ENCODE results near the gene NUDT6. TPM values are rescaled to one million over a fixed set of nuclear protein-coding genes. Genes with fewer than 3 reads are reported as not detected.

NUDT6 gene, protein sequence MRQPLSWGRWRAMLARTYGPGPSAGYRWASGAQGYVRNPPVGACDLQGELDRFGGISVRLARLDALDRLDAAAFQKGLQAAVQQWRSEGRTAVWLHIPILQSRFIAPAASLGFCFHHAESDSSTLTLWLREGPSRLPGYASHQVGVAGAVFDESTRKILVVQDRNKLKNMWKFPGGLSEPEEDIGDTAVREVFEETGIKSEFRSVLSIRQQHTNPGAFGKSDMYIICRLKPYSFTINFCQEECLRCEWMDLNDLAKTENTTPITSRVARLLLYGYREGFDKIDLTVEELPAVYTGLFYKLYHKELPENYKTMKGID
- polyA plus RNA-seq (2011; rRNA removed) (5.1 and 5.9 TPM in 2 replicates), polyA minus RNA-seq (2011; rRNA and poly(A)+ RNA removed) (2.1 and 3.7 TPM in 2 replicates)

DNA sequence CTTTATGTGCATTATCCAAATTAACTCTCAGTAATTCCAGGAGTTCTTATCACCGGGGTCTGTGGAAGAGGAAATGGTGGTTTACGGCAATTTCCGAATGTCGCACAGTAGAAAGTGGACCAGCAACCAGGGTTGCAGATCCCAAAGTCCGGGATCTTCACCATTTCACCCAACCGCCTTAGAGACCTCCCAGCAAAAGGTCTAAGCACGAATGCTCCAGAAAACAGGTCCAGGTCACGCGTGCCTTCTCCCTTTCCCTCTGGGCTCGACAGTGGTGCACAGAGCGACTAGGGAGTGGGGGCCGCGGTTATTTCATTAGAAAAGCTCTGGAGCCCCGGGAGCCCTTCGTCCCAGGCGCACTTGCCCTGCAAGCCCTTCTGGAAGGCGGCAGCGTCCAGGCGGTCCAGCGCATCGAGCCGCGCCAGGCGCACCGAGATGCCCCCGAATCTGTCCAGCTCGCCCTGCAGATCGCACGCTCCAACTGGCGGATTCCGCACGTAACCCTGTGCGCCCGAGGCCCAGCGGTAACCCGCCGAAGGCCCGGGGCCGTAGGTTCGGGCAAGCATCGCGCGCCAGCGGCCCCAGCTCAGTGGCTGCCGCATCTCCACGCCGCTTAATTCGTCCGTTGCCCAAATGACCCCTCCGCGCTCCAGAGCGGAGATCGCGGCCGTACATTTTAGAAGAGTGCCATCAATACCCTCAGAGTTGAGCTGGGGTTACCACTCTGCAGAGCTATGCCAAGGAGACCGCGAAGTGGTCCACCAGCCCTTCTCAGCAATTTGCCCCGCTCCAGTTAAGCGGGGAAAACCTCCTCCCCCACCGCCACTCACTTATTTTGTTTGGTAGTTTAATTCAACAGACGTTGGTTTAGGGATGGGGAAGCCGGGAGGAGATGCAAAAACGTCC, at the start of gene NUDT6:
TSS of gene NUDT6 (minus strand) at position 627 of the 906 bp plus-strand sequence. CDS start at position 602, 25 bp downstream.
- Histone ChIP-seq H3K9me3 (ENCODE audit: control insufficient read depth, insufficient read depth, low read length) (no peaks in the 10 kb centered on the region; the same call in 1 of the 2 replicates), H3K27ac (ENCODE audit: low read depth, low read length) (peak within 1 kb of the TSS; percentile 68), H3K27me3 (ENCODE audit: control insufficient read depth, insufficient read depth, low read length) (no peaks in the 10 kb centered on the region), H3K4me3 (ENCODE audit: low read depth, low read length) (peak within 1 kb of the TSS; percentile 89)
- ChIA-PET POLR2A (interaction anchor here (1.1 to 1.6 kb wide), 4 partner anchors 94 to 190 kb away, joined by 4 to 7 read pairs (median 5); partner anchors contain the start of gene BBS12), CTCF (interaction anchor here (0.8 to 4.9 kb wide), 8 partner anchors 8 to 320 kb away, joined by 3 to 26 read pairs (median 8); partner anchors contain the start of gene BBS12)
- peak; percentile 6 for DNase-seq (ENCODE audit: low read depth, low spot score)
- TF ChIP-seq, protein P1, sequence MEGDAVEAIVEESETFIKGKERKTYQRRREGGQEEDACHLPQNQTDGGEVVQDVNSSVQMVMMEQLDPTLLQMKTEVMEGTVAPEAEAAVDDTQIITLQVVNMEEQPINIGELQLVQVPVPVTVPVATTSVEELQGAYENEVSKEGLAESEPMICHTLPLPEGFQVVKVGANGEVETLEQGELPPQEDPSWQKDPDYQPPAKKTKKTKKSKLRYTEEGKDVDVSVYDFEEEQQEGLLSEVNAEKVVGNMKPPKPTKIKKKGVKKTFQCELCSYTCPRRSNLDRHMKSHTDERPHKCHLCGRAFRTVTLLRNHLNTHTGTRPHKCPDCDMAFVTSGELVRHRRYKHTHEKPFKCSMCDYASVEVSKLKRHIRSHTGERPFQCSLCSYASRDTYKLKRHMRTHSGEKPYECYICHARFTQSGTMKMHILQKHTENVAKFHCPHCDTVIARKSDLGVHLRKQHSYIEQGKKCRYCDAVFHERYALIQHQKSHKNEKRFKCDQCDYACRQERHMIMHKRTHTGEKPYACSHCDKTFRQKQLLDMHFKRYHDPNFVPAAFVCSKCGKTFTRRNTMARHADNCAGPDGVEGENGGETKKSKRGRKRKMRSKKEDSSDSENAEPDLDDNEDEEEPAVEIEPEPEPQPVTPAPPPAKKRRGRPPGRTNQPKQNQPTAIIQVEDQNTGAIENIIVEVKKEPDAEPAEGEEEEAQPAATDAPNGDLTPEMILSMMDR (IDR thresholded peaks at IDR 0.05; ENCODE audit: low read depth, low read length): no peak

DNA sequence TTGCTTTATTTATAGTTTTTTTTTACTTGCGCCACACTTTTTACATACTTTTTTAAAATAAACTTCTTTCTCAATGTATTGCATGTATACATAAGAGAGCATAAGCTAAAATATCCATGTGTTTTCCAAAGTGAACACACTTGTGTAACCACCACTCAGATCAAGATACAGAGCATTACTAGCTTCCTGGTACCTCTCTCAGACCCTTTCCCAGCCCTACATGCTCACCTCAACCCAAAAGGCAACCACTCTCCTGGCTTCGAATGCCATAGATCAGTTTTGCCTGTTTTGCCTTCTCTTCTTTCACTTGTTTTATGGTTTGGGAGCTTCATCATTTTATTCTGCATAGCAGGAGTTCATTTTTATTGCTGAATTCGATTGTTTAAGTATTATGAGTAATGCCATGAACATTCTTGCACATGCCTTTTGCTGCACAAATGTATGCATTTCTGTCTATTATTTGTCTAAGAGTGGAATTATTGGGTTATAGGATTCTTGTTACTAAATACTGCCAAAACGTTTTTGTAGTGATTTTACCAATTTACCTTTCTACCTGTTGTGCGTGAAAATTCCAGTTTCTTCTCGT, 45.9 kb upstream of the NUDT6 start:
- H3K27ac ChIP-seq (ENCODE audit: low read depth, low read length): no peak overlapping the region

DNA sequence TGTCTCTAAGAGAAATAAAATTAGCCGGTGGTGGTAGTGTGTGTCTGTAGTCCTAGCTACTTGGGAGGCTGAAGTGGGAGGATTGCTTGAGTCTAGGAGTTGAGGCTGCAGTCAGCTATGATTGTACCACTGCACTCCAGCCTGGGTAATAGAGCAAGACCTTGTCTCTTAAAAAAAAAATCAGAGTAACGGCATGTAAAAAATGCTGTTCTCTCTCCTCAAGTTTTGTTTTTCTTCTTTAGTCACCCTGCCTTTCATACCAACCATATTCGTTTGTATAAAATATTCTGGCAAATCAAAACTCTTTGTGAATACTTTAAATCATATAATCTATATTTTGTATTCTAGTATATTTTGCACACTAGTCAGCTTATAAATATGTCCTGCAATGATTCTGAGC, 44.8 kb upstream of the NUDT6 start:
- DNase-seq (ENCODE audit: low read depth, low spot score): no peak
- Histone ChIP-seq H3K9me3 (ENCODE audit: control insufficient read depth, insufficient read depth, low read length) (no peaks in the 10 kb centered on the region), H3K4me3 (ENCODE audit: low read depth, low read length) (no peak overlapping the region), H3K27ac (ENCODE audit: low read depth, low read length) (no peak overlapping the region), H3K27me3 (ENCODE audit: control insufficient read depth, insufficient read depth, low read length) (no peaks in the 10 kb centered on the region)
- TF ChIP-seq, protein P1 (IDR thresholded peaks at IDR 0.05; ENCODE audit: low read depth, low read length): no peak
- ChIA-PET CTCF (no interaction called here), POLR2A (no interaction called here)

More for the DNA sequence above, 45.9 kb upstream of the NUDT6 start:
- no peaks in the 10 kb centered on the region for H3K27me3 ChIP-seq (ENCODE audit: control insufficient read depth, insufficient read depth, low read length)
- no peak overlapping the region for H3K4me3 ChIP-seq (ENCODE audit: low read depth, low read length)
- ChIA-PET POLR2A (no interaction called here), CTCF (interaction anchor here (0.6 to 1.5 kb wide), 3 partner anchors 54 to 684 kb away, joined by 4 to 9 read pairs (median 4); no protein-coding TSS in a partner anchor)
- DNase-seq (ENCODE audit: low read depth, low spot score): no peak
- TF ChIP-seq, protein P1 (IDR thresholded peaks at IDR 0.05; ENCODE audit: low read depth, low read length): no peak
- no peaks in the 10 kb centered on the region for H3K9me3 ChIP-seq (ENCODE audit: control insufficient read depth, insufficient read depth, low read length)

DNA sequence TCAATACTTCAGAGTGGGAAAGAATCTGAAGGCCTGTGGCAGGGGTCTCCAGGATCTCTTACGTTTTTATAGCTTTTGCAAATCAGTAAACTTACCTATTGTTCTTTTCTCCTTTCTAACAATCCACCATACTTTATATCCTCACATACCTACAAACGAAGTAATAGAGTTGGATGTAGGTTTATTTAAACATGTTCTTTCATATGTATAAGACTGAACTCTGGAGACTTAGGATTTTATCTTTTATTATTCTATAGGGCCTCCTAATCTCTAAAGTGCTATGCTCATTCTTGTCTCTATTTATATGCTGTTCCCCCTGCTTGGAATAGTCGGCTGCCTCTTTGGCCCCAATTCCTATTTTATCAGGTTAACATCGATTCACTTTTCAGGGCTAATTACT, 43.8 kb upstream of the NUDT6 start:
- H3K27me3 ChIP-seq (ENCODE audit: control insufficient read depth, insufficient read depth, low read length): no peaks in the 10 kb centered on the region
- no peak overlapping the region for H3K4me3 ChIP-seq (ENCODE audit: low read depth, low read length)
- POLR2A ChIA-PET: no interaction called here
- H3K9me3 ChIP-seq (ENCODE audit: control insufficient read depth, insufficient read depth, low read length): no peaks in the 10 kb centered on the region
- CTCF ChIA-PET: no interaction called here
- no peak for DNase-seq (ENCODE audit: low read depth, low spot score)
- H3K27ac ChIP-seq (ENCODE audit: low read depth, low read length): no peak overlapping the region
- TF ChIP-seq, protein P1 (IDR thresholded peaks at IDR 0.05; ENCODE audit: low read depth, low read length): no peak
